PFSK-1 (cell line): ENCODE results near the gene TMEM174.

ENCODE experiments used
- FOXP2 ChIP-seq: optimal IDR thresholded peaks from 2 replicates; pipeline ENCODE3; 2011; ENCODE audit warnings: borderline replicate concordance, control low read depth, inconsistent platforms; ENCODE audit not compliant: insufficient read depth; ENCODE audit errors: extremely low read length, extremely low read depth
- POLR2AphosphoS5 ChIP-seq: IDR thresholded peaks from 2 replicates; pipeline ENCODE4 v1.6.1; 2012; ENCODE audit warnings: low read depth, mild to moderate bottlenecking, control low read depth, low read length, moderate library complexity
- SIN3A ChIP-seq: IDR thresholded peaks from 2 replicates; pipeline ENCODE4 v1.6.1; 2012; ENCODE audit warnings: mild to moderate bottlenecking, low read length, moderate library complexity, borderline replicate concordance; ENCODE audit not compliant: insufficient read depth
- TAF1 ChIP-seq: IDR thresholded peaks from 2 replicates; pipeline ENCODE4 v1.6.1; 2012; ENCODE audit warnings: low read length, control low read depth, borderline replicate concordance; ENCODE audit not compliant: insufficient read depth
- TF ChIP-seq, protein P1 (sequence below), 2 experiments: IDR thresholded peaks; 2 replicates each; pipeline versions ENCODE4 v1.6.1 to v1.8.0; 2011 to 2012; ENCODE audit warnings: low read depth in 2 of 2, low read length in 2 of 2, control low read depth in 1 of 2, inconsistent platforms in 1 of 2, mild to moderate bottlenecking in 1 of 2, moderate library complexity in 1 of 2; ENCODE audit not compliant: insufficient read depth in 1 of 2

Gene TMEM174

DNA sequence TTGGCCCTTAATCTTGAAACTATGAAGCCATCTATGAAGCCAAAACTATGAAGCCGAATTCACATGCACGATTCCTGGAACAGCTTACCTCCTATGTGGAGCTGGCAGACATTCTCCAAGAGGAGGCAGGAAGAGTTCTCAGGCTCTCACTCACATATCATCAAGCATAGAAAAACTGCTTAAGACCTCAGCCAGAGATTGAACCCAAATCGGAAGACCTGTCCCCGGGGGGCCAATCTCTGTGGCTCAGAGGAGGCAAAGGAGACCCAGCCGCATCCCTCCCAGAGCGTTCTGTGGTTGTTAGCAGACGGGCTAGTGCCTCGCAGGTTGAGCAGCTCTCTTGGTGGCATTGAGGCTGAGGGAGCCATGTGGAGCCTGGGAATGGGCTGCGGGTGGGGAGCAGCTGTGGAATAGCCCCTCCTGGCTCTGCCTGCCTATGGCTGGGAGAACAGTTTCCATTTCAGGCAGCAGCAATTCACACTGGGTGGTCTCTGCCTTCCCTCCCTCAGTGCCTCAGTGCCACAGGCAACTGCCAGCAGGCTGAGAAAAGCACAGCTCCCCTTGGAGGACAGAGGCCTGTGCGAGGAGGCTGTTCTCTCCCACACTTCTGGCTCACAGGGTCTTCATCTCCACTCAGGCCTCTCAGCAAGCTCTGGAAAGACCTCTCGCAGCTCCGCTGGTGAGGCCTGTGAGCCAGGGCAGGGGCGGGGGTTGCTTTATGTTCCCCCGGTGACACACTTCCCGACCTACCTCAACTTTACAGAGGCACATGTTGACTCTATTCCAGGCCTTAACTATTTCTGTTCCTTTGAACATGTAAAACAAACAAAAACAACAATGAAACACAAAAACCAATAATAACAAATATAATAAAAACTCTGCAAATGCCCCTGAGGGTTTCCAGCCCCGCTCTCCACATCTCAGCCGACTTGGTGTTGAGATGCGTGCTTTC is 17.4 kb upstream of the TMEM174 start:
- TF ChIP-seq SIN3A (no peak), TAF1 (no peak), FOXP2 (no peak), POLR2AphosphoS5 (no peak)
- TF ChIP-seq, protein P1, sequence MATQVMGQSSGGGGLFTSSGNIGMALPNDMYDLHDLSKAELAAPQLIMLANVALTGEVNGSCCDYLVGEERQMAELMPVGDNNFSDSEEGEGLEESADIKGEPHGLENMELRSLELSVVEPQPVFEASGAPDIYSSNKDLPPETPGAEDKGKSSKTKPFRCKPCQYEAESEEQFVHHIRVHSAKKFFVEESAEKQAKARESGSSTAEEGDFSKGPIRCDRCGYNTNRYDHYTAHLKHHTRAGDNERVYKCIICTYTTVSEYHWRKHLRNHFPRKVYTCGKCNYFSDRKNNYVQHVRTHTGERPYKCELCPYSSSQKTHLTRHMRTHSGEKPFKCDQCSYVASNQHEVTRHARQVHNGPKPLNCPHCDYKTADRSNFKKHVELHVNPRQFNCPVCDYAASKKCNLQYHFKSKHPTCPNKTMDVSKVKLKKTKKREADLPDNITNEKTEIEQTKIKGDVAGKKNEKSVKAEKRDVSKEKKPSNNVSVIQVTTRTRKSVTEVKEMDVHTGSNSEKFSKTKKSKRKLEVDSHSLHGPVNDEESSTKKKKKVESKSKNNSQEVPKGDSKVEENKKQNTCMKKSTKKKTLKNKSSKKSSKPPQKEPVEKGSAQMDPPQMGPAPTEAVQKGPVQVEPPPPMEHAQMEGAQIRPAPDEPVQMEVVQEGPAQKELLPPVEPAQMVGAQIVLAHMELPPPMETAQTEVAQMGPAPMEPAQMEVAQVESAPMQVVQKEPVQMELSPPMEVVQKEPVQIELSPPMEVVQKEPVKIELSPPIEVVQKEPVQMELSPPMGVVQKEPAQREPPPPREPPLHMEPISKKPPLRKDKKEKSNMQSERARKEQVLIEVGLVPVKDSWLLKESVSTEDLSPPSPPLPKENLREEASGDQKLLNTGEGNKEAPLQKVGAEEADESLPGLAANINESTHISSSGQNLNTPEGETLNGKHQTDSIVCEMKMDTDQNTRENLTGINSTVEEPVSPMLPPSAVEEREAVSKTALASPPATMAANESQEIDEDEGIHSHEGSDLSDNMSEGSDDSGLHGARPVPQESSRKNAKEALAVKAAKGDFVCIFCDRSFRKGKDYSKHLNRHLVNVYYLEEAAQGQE (IDR thresholded peaks at IDR 0.05; ENCODE audit: insufficient read depth in 1 of 2, low read depth in 2 of 2, low read length in 2 of 2), result no peak

DNA sequence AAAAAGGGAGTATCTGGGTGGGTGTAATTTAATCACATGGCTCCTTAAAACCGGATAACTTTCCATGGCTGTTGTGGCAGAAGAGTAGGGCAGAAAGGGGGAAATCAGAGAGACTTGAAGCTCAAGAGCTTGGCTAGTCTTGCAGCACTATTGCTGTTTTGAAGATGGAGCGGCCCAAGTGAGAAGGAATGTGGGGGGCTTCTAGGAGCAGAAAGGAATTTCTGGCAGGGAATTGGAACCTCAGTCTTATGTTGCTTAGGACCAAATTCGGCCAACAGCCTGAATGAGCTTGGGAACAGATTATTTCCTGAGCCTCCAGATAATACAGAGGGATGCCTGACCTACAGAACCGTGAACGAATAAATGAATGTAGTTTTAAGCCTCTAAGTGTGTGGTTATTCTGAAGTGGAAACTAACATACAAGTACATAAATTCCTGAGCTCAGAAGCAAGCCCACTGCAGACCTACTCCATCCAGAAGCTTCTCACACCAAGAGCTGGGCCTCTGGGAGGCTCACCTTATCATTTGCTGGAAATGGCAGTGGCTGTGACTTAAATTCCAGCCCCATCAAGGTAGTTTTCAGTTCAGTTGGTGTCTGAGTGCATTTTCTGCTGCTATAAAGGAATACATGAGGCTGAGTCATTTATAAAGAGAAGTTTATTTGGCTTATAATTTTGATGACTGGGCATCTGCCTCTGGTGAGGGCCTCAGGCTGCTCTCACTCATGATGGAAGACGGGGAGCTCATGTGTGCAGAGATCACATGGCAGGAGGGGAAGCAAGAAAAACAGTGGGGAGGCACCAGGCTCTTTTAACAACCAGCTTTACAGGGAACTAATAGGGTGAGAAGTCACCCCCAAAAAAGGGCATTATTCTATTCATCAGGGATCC is 15.3 kb upstream of the TMEM174 start:
- TF ChIP-seq POLR2AphosphoS5, result no peak

DNA sequence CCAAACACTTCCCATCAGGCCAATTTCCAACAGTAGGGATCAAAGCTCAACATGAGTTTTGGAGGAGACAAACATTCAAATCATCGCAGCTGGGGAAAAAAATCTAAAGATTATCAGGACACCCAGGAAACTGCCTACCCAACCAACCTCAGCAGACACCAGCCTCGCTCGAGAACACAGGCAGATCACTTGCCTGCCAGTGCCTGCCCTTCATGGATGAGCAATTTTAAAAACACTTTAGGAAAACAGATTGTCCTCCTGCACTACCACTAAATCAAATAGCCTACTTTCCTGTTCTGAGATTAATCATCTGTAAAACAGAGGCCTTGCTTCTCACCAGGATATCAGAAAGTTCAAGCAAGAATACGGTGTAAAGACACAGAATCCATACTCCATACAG is 14.7 kb upstream of the TMEM174 start:
- TF ChIP-seq TAF1, result no peak
- TF ChIP-seq POLR2AphosphoS5, result no peak
- TF ChIP-seq, protein P1 (IDR thresholded peaks at IDR 0.05; ENCODE audit: insufficient read depth in 1 of 2, low read depth in 2 of 2, low read length in 2 of 2), result no peak
- no peak for TF ChIP-seq SIN3A
- TF ChIP-seq FOXP2, result no peak

DNA sequence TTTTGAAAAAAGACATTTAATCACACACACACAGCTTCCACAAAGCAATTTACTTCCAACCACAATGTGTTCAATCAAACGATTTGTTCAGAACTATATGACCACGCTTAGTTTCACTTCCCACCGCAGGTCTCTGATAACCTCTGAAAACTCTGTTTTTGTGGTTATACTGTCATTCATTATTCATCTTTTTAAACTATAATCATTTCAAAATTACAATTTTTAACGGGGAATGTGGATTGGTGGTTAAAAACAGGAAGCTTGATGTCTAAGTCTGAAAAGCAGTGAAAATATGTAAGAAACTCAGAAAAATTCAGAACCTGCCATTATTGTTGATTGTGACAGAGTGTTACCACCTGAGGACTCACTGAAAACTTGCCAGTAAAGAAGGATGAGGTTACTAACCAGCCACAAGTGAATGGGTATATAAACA is 12.7 kb upstream of the TMEM174 start:
- no peak for TF ChIP-seq SIN3A
- TF ChIP-seq TAF1, result no peak
- TF ChIP-seq, protein P1 (IDR thresholded peaks at IDR 0.05; ENCODE audit: insufficient read depth in 1 of 2, low read depth in 2 of 2, low read length in 2 of 2), result no peak

DNA sequence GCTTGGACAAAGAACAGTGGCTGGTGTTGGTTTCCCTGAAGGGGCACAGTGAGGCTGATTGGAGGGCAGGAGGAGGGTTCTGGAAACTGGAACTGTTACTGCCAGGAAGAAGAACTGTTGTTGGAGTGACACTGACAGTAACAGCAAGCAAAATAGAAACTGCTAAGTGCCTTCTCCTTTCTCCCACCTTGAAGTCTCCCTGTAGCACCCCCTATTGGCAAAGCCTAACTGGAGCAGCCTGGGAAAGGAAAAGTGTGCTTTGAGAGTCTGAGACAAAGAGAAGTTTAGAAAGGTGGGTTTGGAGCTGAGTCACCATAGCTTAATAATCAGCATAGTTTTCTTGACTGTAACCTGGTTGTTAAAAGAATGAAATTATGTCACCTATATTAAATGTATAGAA is 2.5 kb upstream of the TMEM174 start:
- no peak for TF ChIP-seq TAF1
- TF ChIP-seq FOXP2, result no peak
- no peak for TF ChIP-seq SIN3A
- no peak for TF ChIP-seq POLR2AphosphoS5
- TF ChIP-seq, protein P1 (IDR thresholded peaks at IDR 0.05; ENCODE audit: insufficient read depth in 1 of 2, low read depth in 2 of 2, low read length in 2 of 2), result no peak
